H1 (cell line): Measurements from ENCODE around the gene IQCH. TPM values are rescaled to one million over a fixed set of nuclear protein-coding genes. Genes with fewer than 3 reads are reported as not detected.

Source experiments
- CTCF ChIA-PET: fragments of 300-600 bp; sonication (Branson Sonifier 250); formaldehyde crosslinking; loops from one replicate; lab custom pipeline; 2021; ENCODE audit not compliant: partially characterized antibody; lab: Charles Lee
- POLR2A ChIA-PET: fragments of 300-600 bp; sonication (Branson Sonifier 250); formaldehyde crosslinking; loops from one replicate; lab custom pipeline; 2021; ENCODE audit warnings: inconsistent platforms; ENCODE audit not compliant: partially characterized antibody; lab: Charles Lee
- DNase-seq, 2 experiments: peaks; one replicate each; pipeline versions ENCODE4 v3.0.0 to v3.0.0-alpha.2; 2010 to 2022; ENCODE audit warnings: low spot score in 2 of 2, low read depth in 1 of 2, mixed read lengths in 1 of 2
- FAIRE-seq: peaks from 2 replicates; lab custom pipeline; 2011; peaks lifted over from hg19 to GRCh38; lab: Jason Lieb, UNC
- H2AFZ ChIP-seq: 2 replicates; pipeline ENCODE4 v1.8.1; 2012; ENCODE audit warnings: low read length, inconsistent platforms
- H2AK5ac ChIP-seq: 2 replicates; pipeline ENCODE4 v1.6.1; 2013; ENCODE audit warnings: low read depth, low read length
- H2BK120ac ChIP-seq: replicated peaks from 2 replicates; pipeline ENCODE3; 2013; ENCODE audit warnings: low read depth, low read length, inconsistent platforms
- H2BK12ac ChIP-seq: 2 replicates; pipeline ENCODE4 v1.6.1; 2013; ENCODE audit warnings: low read depth, low read length
- H2BK15ac ChIP-seq: 2 replicates; pipeline ENCODE4 v1.6.1; 2013; ENCODE audit warnings: low read length
- H2BK20ac ChIP-seq: 2 replicates; pipeline ENCODE4 v1.6.1; 2013; ENCODE audit warnings: low read length
- H2BK5ac ChIP-seq: 2 replicates; pipeline ENCODE4 v1.6.1; 2013; ENCODE audit warnings: low read depth, low read length
- H3K14ac ChIP-seq: 2 replicates; pipeline ENCODE4 v1.6.1; 2013; ENCODE audit warnings: inconsistent platforms; ENCODE audit not compliant: insufficient read length
- H3K18ac ChIP-seq: 2 replicates; pipeline ENCODE4 v1.6.1; 2013; ENCODE audit warnings: low read length; ENCODE audit errors: extremely low read depth
- H3K23ac ChIP-seq: 2 replicates; pipeline ENCODE4 v1.6.1; 2013; ENCODE audit warnings: inconsistent platforms; ENCODE audit not compliant: insufficient read length
- H3K23me2 ChIP-seq: 2 replicates; pipeline ENCODE4 v1.6.1; 2013; ENCODE audit warnings: low read depth, low read length
- H3K27ac ChIP-seq: 2 replicates; pipeline ENCODE4 v1.6.1; 2011; ENCODE audit warnings: low read depth, low read length, inconsistent platforms
- H3K27me3 ChIP-seq, 4 experiments: replicated peaks in 1 of 4; 1 replicate in 1 of 4; 2 replicates in 3 of 4; pipeline versions ENCODE4 v1.6.1 to v1.8.1; 2011 to 2013; ENCODE audit warnings: low read length in 3 of 4, mild to moderate bottlenecking in 3 of 4, inconsistent platforms in 2 of 4, mixed read lengths in 2 of 4, moderate library complexity in 1 of 4; ENCODE audit not compliant: control insufficient read depth in 3 of 4, insufficient read depth in 3 of 4; ENCODE audit errors: extremely low read depth in 1 of 4
- H3K36me3 ChIP-seq, 4 experiments: 2 replicates each; pipeline versions ENCODE4 v1.6.1 to v1.8.1; 2011 to 2013; ENCODE audit warnings: mild to moderate bottlenecking in 4 of 4, low read length in 3 of 4, moderate library complexity in 2 of 4, control low read depth in 1 of 4, inconsistent platforms in 1 of 4; ENCODE audit not compliant: insufficient read depth in 4 of 4, control insufficient read depth in 2 of 4
- H3K4ac ChIP-seq: replicated peaks from 2 replicates; pipeline ENCODE3; 2013; ENCODE audit warnings: low read length, low read depth, mixed read lengths, inconsistent platforms; ENCODE audit not compliant: insufficient read length
- H3K4me1 ChIP-seq, 4 experiments: replicated peaks in 1 of 4; 1 replicate in 1 of 4; 2 replicates in 3 of 4; pipeline versions ENCODE4 v1.6.1 to v1.8.1; 2011 to 2013; ENCODE audit warnings: low read length in 3 of 4, inconsistent platforms in 2 of 4, mixed read lengths in 1 of 4; ENCODE audit not compliant: insufficient read depth in 4 of 4, control insufficient read depth in 3 of 4
- H3K4me2 ChIP-seq, 2 experiments: 2 replicates each; pipeline versions ENCODE4 v1.6.1 to v1.8.1; 2011 to 2013; ENCODE audit warnings: low read depth in 2 of 2, low read length in 2 of 2, control low read depth in 1 of 2, inconsistent platforms in 1 of 2, mild to moderate bottlenecking in 1 of 2; ENCODE audit not compliant: insufficient read depth in 1 of 2
- H3K4me3 ChIP-seq, 4 experiments: fragments of 200-600, 300-600 bp in 1 of 4; sonication (generic), shearing (Covaris generic), sonication (Bioruptor Twin) in 1 of 4; 2 replicates each; pipeline versions ENCODE4 v1.5.1 to v1.8.1; 2011 to 2016; ENCODE audit warnings: low read length in 4 of 4, low read depth in 3 of 4, control low read depth in 2 of 4, inconsistent platforms in 2 of 4, mild to moderate bottlenecking in 2 of 4, mixed read lengths in 1 of 4, moderate library complexity in 1 of 4; ENCODE audit not compliant: insufficient read depth in 2 of 4; ENCODE audit errors: extremely low read depth in 1 of 4
- H3K56ac ChIP-seq: replicated peaks from 2 replicates; pipeline ENCODE3; 2013; ENCODE audit warnings: low read depth, mild to moderate bottlenecking, mixed read lengths, low read length, inconsistent platforms; ENCODE audit not compliant: insufficient read length
- H3K79me1 ChIP-seq: 2 replicates; pipeline ENCODE4 v1.6.1; 2013; ENCODE audit warnings: low read depth, low read length, control low read depth
- H3K79me2 ChIP-seq, 2 experiments: 2 replicates each; pipeline versions ENCODE4 v1.6.1 to v1.8.1; 2012 to 2013; ENCODE audit warnings: low read length in 2 of 2, mild to moderate bottlenecking in 2 of 2, inconsistent platforms in 1 of 2; ENCODE audit not compliant: insufficient read depth in 2 of 2, control insufficient read depth in 1 of 2
- H3K9ac ChIP-seq, 4 experiments: replicated peaks in 1 of 4; 1 replicate in 1 of 4; 2 replicates in 3 of 4; pipeline versions ENCODE4 v1.6.1 to v1.8.1; 2011 to 2013; ENCODE audit warnings: low read depth in 3 of 4, low read length in 3 of 4, control low read depth in 2 of 4, mild to moderate bottlenecking in 2 of 4, moderate library complexity in 2 of 4, inconsistent platforms in 1 of 4; ENCODE audit errors: extremely low read depth in 1 of 4
- H3K9me3 ChIP-seq, 2 experiments: 2 replicates each; pipeline versions ENCODE4 v1.6.1 to v1.8.1; 2012 to 2013; ENCODE audit warnings: mild to moderate bottlenecking in 2 of 2, moderate library complexity in 2 of 2, control low read depth in 1 of 2, inconsistent platforms in 1 of 2, low read depth in 1 of 2, low read length in 1 of 2, mixed read lengths in 1 of 2; ENCODE audit not compliant: insufficient read depth in 2 of 2
- H4K20me1 ChIP-seq, 2 experiments: replicated peaks in 1 of 2; 2 replicates each; pipeline versions ENCODE3 to v1.8.1; 2011 to 2013; ENCODE audit warnings: inconsistent platforms in 2 of 2, low read length in 2 of 2, mild to moderate bottlenecking in 1 of 2; ENCODE audit not compliant: insufficient read depth in 2 of 2, control insufficient read depth in 1 of 2
- H4K5ac ChIP-seq: 2 replicates; pipeline ENCODE4 v1.6.1; 2013; ENCODE audit warnings: low read length, low read depth, mixed read lengths, inconsistent platforms; ENCODE audit not compliant: insufficient read length
- H4K8ac ChIP-seq: 2 replicates; pipeline ENCODE4 v1.8.0; 2013; ENCODE audit warnings: mild to moderate bottlenecking, moderate library complexity, low read length, inconsistent platforms; ENCODE audit not compliant: insufficient read depth; ENCODE audit errors: extremely low read depth
- H4K91ac ChIP-seq: replicated peaks from 2 replicates; pipeline ENCODE3; 2013; ENCODE audit warnings: low read length, mixed read lengths, inconsistent platforms; ENCODE audit not compliant: insufficient read length
- CREB1 ChIP-seq: IDR thresholded peaks from 2 replicates; pipeline ENCODE4 v1.6.1; 2012; ENCODE audit warnings: inconsistent platforms
- KDM5A ChIP-seq: fragments of 200-600 bp; IDR thresholded peaks from 2 replicates; pipeline ENCODE4 v1.7.1; 2012; ENCODE audit warnings: mild to moderate bottlenecking, low read length, inconsistent platforms, mixed read lengths
- POU5F1 ChIP-seq: IDR thresholded peaks from 2 replicates; pipeline ENCODE4 v1.6.1; 2011; ENCODE audit warnings: low read depth, mild to moderate bottlenecking, low read length, moderate library complexity
- WGBS, 2 experiments: shearing (Covaris generic) in 1 of 2; methylation state at CpG; one replicate each; pipeline versions ENCODE4 v1.1.6 to v1.1.7; 2013 to 2015; ENCODE audit warnings: low lambda C conversion rate in 2 of 2, mixed read lengths in 2 of 2, inconsistent platforms in 1 of 2, low coverage in 1 of 2, missing lambda C conversion rate in 1 of 2; ENCODE audit not compliant: insufficient replicate concordance in 2 of 2, insufficient coverage in 1 of 2, insufficient read length in 1 of 2; ENCODE audit errors: extremely low coverage in 1 of 2, missing lambda C conversion rate in 1 of 2; 5-methylcytosine and 5-hydroxymethylcytosine counted together
- polyA plus RNA-seq, 7 experiments: library from polyadenylated mRNA; depleted of rRNA in 3 of 7; stranded (reverse) in 5 of 7; unstranded in 2 of 7; fragments of >200 nt in 5 of 7; fragments of 200-250 nt in 2 of 7; gene quantifications; 1 replicate in 5 of 7; 2 replicates in 1 of 7; 4 replicates in 1 of 7; pipeline versions ENCODE4 v1.2.1 to v1.2.3, GENCODE V29; 2011 to 2013; ENCODE audit warnings: missing spikeins in 2 of 7, mixed read lengths in 2 of 7
- total RNA-seq: library from RNA; stranded (reverse); fragmentation: NEBNext Ultra II Directional; extraction: Animal tissue kit (Norgen Biotek cat#: 25700); gene quantifications from 2 replicates; pipeline ENCODE4 v1.2.1, GENCODE V29; 2021
- TF ChIP-seq, protein P1 (sequence below), 3 experiments: IDR thresholded peaks; 1 replicate in 2 of 3; 2 replicates in 1 of 3; pipeline versions ENCODE4 v1.5.1 to v1.6.1; 2011; ENCODE audit warnings: low read length in 3 of 3, mild to moderate bottlenecking in 3 of 3, inconsistent platforms in 2 of 3, low read depth in 1 of 3, moderate library complexity in 1 of 3; ENCODE audit not compliant: insufficient read depth in 1 of 3; ENCODE audit errors: control extremely low read depth in 1 of 3

Gene IQCH
- total and polyA plus RNA-seq, 2 of the 8 experiments (the other 6 are each of a cell fraction or from before 2014, with no cell fraction given) = 0.60 to 1.9 TPM

DNA sequence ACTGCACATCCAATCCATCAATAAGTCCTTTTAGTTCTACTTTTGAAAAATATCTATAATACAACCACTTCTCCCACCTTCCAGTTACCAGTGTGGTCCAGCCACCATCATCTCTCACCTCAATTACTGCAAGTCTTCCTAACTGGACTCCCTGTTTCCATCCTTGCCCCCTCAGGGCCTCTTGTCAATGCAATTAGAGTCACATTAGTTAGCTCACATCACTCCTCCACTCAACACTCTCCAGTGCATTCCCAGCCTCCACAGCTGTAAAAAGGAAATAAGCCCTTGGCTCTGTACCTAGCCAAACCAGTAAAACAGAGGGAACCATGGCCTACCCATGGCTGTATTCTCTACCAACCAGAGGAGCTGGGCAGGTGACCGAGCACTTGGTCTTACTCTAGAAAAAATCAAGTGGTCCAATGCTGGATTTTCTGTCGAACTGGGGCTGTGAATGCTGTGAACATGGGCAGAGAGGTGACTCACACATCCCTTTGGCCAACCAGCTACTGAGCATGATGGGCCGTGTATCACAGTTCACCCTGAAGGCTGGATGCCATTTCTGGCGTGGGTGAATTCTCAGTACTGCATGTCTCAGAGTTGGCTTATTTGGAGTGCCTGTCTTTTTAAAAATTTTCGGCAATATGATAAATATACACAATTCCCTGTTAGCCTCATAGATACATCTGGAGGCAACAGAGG lies 203.9 kb downstream of the IQCH start:
- DNase-seq (no peak), FAIRE-seq (no peak)
- POLR2A ChIA-PET = interaction anchor here (0.8 kb wide), 1 partner anchor 239 kb away, joined by 3 read pairs; no protein-coding TSS in a partner anchor
- H2AK5ac ChIP-seq = no peak overlapping the region
- H3K27ac ChIP-seq = no peak overlapping the region
- H3K79me2 ChIP-seq = no peaks in the 10 kb centered on the region
- H2BK12ac ChIP-seq = no peak overlapping the region
- CTCF ChIA-PET = interaction anchor here (0.5 to 3.7 kb wide), 22 partner anchors 8 to 674 kb away, joined by 3 to 31 read pairs (median 3); no protein-coding TSS in a partner anchor
- no peaks in the 10 kb centered on the region for H4K20me1 ChIP-seq
- no peak overlapping the region for H3K9ac ChIP-seq
- H3K79me1 ChIP-seq = no peaks in the 10 kb centered on the region
- H3K4me3 ChIP-seq = no peak overlapping the region
- no peak overlapping the region for H2BK5ac ChIP-seq
- H3K14ac ChIP-seq = no peak overlapping the region
- no peak overlapping the region for H3K23ac ChIP-seq
- 83% methylated on average over 5 of the region's 5 CpGs; no CpG with 5 or more reads in 1 of the 2 experiments for WGBS, 2 experiments
- H3K56ac ChIP-seq = no peak overlapping the region
- H2AFZ ChIP-seq = no peak overlapping the region
- H3K36me3 ChIP-seq = no peaks in the 10 kb centered on the region
- H3K9me3 ChIP-seq = peaks cover 4 to 10% of the 10 kb centered on the region in 2 experiments; a peak in 1 of 4 replicates
- H3K23me2 ChIP-seq = no peaks in the 10 kb centered on the region
- no peak overlapping the region for H3K18ac ChIP-seq
- no peak overlapping the region for H2BK20ac ChIP-seq
- no peak overlapping the region for H4K91ac ChIP-seq
- H2BK15ac ChIP-seq = no peak overlapping the region
- no peak overlapping the region for H3K4me2 ChIP-seq
- H3K4ac ChIP-seq = no peak overlapping the region
- no peak overlapping the region for H2BK120ac ChIP-seq
- H4K8ac ChIP-seq = no peak overlapping the region
- H4K5ac ChIP-seq = no peak overlapping the region
- no peaks in the 10 kb centered on the region for H3K27me3 ChIP-seq
- H3K4me1 ChIP-seq = no peaks in the 10 kb centered on the region
- TF ChIP-seq CREB1 (no peak), KDM5A (no peak), POU5F1 (no peak)
- TF ChIP-seq, protein P1, sequence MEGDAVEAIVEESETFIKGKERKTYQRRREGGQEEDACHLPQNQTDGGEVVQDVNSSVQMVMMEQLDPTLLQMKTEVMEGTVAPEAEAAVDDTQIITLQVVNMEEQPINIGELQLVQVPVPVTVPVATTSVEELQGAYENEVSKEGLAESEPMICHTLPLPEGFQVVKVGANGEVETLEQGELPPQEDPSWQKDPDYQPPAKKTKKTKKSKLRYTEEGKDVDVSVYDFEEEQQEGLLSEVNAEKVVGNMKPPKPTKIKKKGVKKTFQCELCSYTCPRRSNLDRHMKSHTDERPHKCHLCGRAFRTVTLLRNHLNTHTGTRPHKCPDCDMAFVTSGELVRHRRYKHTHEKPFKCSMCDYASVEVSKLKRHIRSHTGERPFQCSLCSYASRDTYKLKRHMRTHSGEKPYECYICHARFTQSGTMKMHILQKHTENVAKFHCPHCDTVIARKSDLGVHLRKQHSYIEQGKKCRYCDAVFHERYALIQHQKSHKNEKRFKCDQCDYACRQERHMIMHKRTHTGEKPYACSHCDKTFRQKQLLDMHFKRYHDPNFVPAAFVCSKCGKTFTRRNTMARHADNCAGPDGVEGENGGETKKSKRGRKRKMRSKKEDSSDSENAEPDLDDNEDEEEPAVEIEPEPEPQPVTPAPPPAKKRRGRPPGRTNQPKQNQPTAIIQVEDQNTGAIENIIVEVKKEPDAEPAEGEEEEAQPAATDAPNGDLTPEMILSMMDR (IDR thresholded peaks at IDR 0.05; ENCODE audit: control extremely low read depth in 1 of 3, insufficient read depth in 1 of 3, low read depth in 1 of 3, low read length in 3 of 3) = no peak
